Aortic smooth muscle cell (primary cell): Measurements from ENCODE around the gene CRABP1. TPM values are rescaled to one million over a fixed set of nuclear protein-coding genes. Genes with fewer than 3 reads are reported as not detected.

Experiments used
- total RNA-seq: library from RNA; depleted of rRNA; stranded (reverse); fragments of >200 nt; gene quantifications from 2 replicates; pipeline ENCODE4 v1.2.3, GENCODE V29; 2014

CRABP1 gene
- not detected in 2 replicates for total RNA-seq

GRCh38 chr15:78340231-78341056 lies at the start of gene CRABP1:
CRABP1 (plus strand) TSS chr15:78340353; CDS start chr15:78340429, 76 bp downstream.

GRCh38 chr15:78299101-78299930 lies 40.8 kb upstream of the CRABP1 start, which contains the start of gene SKIC8:
SKIC8 (minus strand) TSS chr15:78299609; CDS start chr15:78295686, 3,923 bp downstream.

Other genes with a start within 250 kb of the CRABP1 start
- not detected in 2 replicates for gene SH2D7, start 247.8 kb upstream of the CRABP1 start, total RNA-seq
- gene CIB2, start 208.9 kb upstream of the CRABP1 start, total RNA-seq = 1.6 and 1.7 TPM in 2 replicates
- gene IDH3A, start 191.0 kb upstream of the CRABP1 start, total RNA-seq = 31.8 and 32.3 TPM in 2 replicates
- not detected in 2 replicates for gene ACSBG1, start 105.8 kb upstream of the CRABP1 start, total RNA-seq
- gene DNAJA4, start 75.8 kb upstream of the CRABP1 start, total RNA-seq = 2.1 and 3.0 TPM in 2 replicates
- 83.4 and 96.8 TPM in 2 replicates for gene SKIC8, start 40.7 kb upstream of the CRABP1 start, total RNA-seq
- gene IREB2, start 97.9 kb downstream of the CRABP1 start, total RNA-seq = 14.3 and 17.2 TPM in 2 replicates
- 2.2 TPM in 2 replicates for gene HYKK, start 167.2 kb downstream of the CRABP1 start, total RNA-seq
- 136 and 137 TPM in 2 replicates for gene PSMA4, start 200.1 kb downstream of the CRABP1 start, total RNA-seq
- gene CHRNA5, start 225.2 kb downstream of the CRABP1 start, total RNA-seq = 0.13 and 0.31 TPM in 2 replicates